ENCODE data around the gene IGF1R. TPM values are rescaled to one million over a fixed set of nuclear protein-coding genes. Genes with fewer than 3 reads are reported as not detected.

IGF1R gene
- total RNA-seq, 1 experiment from 2014 or later, result 3.8 TPM

DNA sequence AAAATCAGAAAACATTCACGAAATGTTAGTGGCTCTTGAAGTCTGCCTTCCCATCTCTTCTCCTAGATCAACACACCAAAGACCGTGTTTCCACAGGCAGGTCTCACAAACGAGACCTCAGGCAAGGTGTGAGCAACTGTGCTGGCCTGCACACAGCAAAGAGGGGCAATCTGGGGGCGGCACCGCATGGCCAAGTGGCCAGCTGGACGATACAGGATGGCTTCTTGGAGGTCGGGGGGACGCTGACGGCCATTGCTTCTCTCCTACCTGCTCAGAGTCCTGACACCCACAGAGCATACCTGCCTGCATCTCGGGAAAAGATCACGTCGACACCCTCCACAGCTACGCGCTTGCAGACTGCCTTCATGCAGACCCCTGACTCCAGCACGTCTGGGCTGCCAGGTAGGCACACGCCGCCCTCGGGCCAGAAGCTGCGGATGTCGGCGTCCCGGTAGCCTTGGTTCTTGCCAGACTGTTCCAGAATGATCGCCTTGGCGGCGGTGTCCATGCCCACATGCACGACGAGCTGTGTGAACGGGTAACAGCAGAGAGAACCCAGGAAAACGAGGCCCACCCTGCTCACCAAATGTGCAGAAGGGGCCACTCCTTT is 320.9 kb downstream of the IGF1R start:
- Histone ChIP-seq H3F3A (ENCODE audit: low read length, unreplicated experiment) (no peaks in the 10 kb centered on the region), H2AFZ (ENCODE audit: low read length) (no peak overlapping the region), H4K20me1 (ENCODE audit: low read length) (no peaks in the 10 kb centered on the region), H3K9me2 (replicated peaks; ENCODE audit: low read length) (no peaks in the 10 kb centered on the region), H3K9me3 (ENCODE audit: low read length) (no peaks in the 10 kb centered on the region), H3K27ac (ENCODE audit: low read length) (no peak overlapping the region), H3K36me3 (ENCODE audit: low read depth, low read length) (no peaks in the 10 kb centered on the region), H3K9ac (ENCODE audit: low read length) (no peak overlapping the region), H3K4me1 (ENCODE audit: insufficient read depth, low read length) (no peaks in the 10 kb centered on the region), H3K4me2 (ENCODE audit: low read length) (no peak overlapping the region), H3K79me2 (ENCODE audit: low read length) (no peaks in the 10 kb centered on the region), H3K27me3 (ENCODE audit: low read length) (no peaks in the 10 kb centered on the region), H3K4me3 (ENCODE audit: low read length) (no peak overlapping the region)
- no TSS peak for BruUV-seq (replicated peaks)
- ATAC-seq (no peak), DNase-seq (no peak)
- POLR2A ChIA-PET (ENCODE audit: unreplicated experiment), result no interaction called here
- TF ChIP-seq EZH2 (IDR thresholded peaks at IDR 0.05; ENCODE audit: low read length, unreplicated experiment), result no peak
- TF ChIP-seq, protein P1, sequence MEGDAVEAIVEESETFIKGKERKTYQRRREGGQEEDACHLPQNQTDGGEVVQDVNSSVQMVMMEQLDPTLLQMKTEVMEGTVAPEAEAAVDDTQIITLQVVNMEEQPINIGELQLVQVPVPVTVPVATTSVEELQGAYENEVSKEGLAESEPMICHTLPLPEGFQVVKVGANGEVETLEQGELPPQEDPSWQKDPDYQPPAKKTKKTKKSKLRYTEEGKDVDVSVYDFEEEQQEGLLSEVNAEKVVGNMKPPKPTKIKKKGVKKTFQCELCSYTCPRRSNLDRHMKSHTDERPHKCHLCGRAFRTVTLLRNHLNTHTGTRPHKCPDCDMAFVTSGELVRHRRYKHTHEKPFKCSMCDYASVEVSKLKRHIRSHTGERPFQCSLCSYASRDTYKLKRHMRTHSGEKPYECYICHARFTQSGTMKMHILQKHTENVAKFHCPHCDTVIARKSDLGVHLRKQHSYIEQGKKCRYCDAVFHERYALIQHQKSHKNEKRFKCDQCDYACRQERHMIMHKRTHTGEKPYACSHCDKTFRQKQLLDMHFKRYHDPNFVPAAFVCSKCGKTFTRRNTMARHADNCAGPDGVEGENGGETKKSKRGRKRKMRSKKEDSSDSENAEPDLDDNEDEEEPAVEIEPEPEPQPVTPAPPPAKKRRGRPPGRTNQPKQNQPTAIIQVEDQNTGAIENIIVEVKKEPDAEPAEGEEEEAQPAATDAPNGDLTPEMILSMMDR (conservative IDR thresholded peaks at IDR 0.05; ENCODE audit: low read depth, low read length), result no peak
- TF ChIP-seq EZH2phosphoT487 (IDR thresholded peaks at IDR 0.05; ENCODE audit: borderline replicate concordance, low read length), result no peak
- CTCF ChIA-PET, result no interaction called here
- intact Hi-C loops (cut with micrococcal nuclease), result no loop called here

DNA sequence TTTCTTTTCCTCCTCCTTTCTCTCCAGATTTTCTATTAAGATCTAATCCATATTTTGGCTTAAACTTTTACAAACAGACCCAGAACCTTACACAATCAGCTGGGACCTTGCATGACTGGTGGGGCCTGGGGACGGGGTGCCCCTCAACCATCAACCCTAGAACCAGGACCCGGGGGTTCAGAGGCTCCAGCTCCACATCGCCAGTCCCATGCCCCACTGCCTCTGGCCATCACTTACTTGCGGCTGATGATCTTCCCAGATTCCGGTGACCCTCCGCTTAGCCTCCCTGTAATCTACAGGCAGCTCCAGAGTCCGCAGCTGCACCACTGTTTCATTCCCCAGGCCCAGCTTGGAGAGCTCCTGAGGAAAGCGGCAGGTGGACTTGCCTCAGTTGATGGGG is 322.5 kb downstream of the IGF1R start:
- no peaks in the 10 kb centered on the region for H4K20me1 ChIP-seq (ENCODE audit: low read length)
- H3K36me3 ChIP-seq (ENCODE audit: low read depth, low read length), result no peaks in the 10 kb centered on the region
- no peaks in the 10 kb centered on the region for H3K9me2 ChIP-seq (replicated peaks; ENCODE audit: low read length)
- intact Hi-C loops (cut with micrococcal nuclease), result no loop called here
- H3K9ac ChIP-seq (ENCODE audit: low read length), result no peak overlapping the region
- H3K27me3 ChIP-seq (ENCODE audit: low read length), result no peaks in the 10 kb centered on the region
- no peak overlapping the region for H3K4me3 ChIP-seq (ENCODE audit: low read length)
- no peak overlapping the region for H3K4me2 ChIP-seq (ENCODE audit: low read length)
- H2AFZ ChIP-seq (ENCODE audit: low read length), result no peak overlapping the region
- no peaks in the 10 kb centered on the region for H3K79me2 ChIP-seq (ENCODE audit: low read length)
- TF ChIP-seq EZH2phosphoT487 (IDR thresholded peaks at IDR 0.05; ENCODE audit: borderline replicate concordance, low read length) (no peak), EZH2 (IDR thresholded peaks at IDR 0.05; ENCODE audit: low read length, unreplicated experiment) (no peak)
- TF ChIP-seq, protein P1 (conservative IDR thresholded peaks at IDR 0.05; ENCODE audit: low read depth, low read length), result no peak
- ChIA-PET POLR2A (ENCODE audit: unreplicated experiment) (no interaction called here), CTCF (no interaction called here)
- no peaks in the 10 kb centered on the region for H3K9me3 ChIP-seq (ENCODE audit: low read length)
- no peak for DNase-seq
- H3F3A ChIP-seq (ENCODE audit: low read length, unreplicated experiment), result no peaks in the 10 kb centered on the region
- no TSS peak for BruUV-seq (replicated peaks)
- ATAC-seq, result no peak
- no peak overlapping the region for H3K27ac ChIP-seq (ENCODE audit: low read length)
- no peaks in the 10 kb centered on the region for H3K4me1 ChIP-seq (ENCODE audit: insufficient read depth, low read length)

DNA sequence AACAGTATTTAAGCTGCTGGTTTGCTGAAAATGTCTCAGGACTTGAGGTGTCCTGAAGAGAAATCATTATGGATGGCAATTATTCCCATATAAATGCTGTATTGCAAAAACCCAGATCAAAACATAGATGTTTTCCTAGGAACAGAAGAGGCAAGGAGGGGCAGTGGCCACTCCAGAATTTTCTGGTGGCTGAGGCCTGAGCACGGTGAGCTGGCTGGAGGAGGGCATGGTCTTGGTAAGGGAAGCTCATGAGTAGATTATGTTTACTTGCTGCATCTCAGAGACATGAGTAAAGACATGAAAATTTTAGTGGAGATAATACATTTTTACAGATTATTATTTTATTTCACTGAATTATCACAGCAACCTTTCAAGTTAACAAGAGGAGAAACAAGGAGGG is 328.2 kb downstream of the IGF1R start:
- intact Hi-C loops (cut with micrococcal nuclease), result no loop called here
- H3K9me3 ChIP-seq (ENCODE audit: low read length), result no peaks in the 10 kb centered on the region
- H3K27me3 ChIP-seq (ENCODE audit: low read length), result no peaks in the 10 kb centered on the region
- BruUV-seq (replicated peaks), result no TSS peak
- H3K9me2 ChIP-seq (replicated peaks; ENCODE audit: low read length), result no peaks in the 10 kb centered on the region
- H3K27ac ChIP-seq (ENCODE audit: low read length), result no peak overlapping the region
- no peak overlapping the region for H3K4me3 ChIP-seq (ENCODE audit: low read length)
- H4K20me1 ChIP-seq (ENCODE audit: low read length), result no peaks in the 10 kb centered on the region
- no peaks in the 10 kb centered on the region for H3K79me2 ChIP-seq (ENCODE audit: low read length)
- H3F3A ChIP-seq (ENCODE audit: low read length, unreplicated experiment), result no peaks in the 10 kb centered on the region
- CTCF ChIA-PET, result no interaction called here
- peaks cover 11% of the 10 kb centered on the region for H3K4me1 ChIP-seq (ENCODE audit: insufficient read depth, low read length)
- no peak overlapping the region for H2AFZ ChIP-seq (ENCODE audit: low read length)
- no peak for TF ChIP-seq EZH2 (IDR thresholded peaks at IDR 0.05; ENCODE audit: low read length, unreplicated experiment)
- TF ChIP-seq EZH2phosphoT487 (IDR thresholded peaks at IDR 0.05; ENCODE audit: borderline replicate concordance, low read length), result no peak
- TF ChIP-seq, protein P1 (conservative IDR thresholded peaks at IDR 0.05; ENCODE audit: low read depth, low read length), result no peak
- H3K4me2 ChIP-seq (ENCODE audit: low read length), result no peak overlapping the region
- POLR2A ChIA-PET (ENCODE audit: unreplicated experiment), result no interaction called here
- H3K36me3 ChIP-seq (ENCODE audit: low read depth, low read length), result no peaks in the 10 kb centered on the region
- DNase-seq (no peak), ATAC-seq (no peak)
- no peak overlapping the region for H3K9ac ChIP-seq (ENCODE audit: low read length)
